Measurements from ENCODE around the gene IMMP2L. TPM values are rescaled to one million over a fixed set of nuclear protein-coding genes. Genes with fewer than 3 reads are reported as not detected.

IMMP2L gene
- total RNA-seq, 1 donor from 2014 or later, result 59.6 TPM

DNA sequence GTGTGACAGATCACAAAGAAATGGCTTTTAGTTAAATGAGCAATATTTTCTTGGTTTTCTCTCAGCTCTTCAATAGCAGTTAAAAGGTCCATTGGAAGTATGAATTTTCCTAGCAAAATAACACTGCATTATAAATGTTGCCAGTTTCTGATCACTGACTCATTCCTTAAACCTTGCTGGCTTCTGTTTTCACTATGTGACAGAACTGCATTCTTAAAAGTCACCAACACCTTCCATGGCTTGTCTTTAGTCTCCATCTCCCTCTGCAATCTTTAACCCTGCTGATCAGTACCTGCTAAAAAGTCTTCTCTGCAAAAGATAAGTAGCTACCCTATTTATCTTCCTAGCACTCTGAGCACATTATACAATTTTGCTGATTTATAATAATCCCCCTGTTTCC, 876.4 kb downstream of the IMMP2L start:
- no peaks in the 10 kb centered on the region for H3K27me3 Mint-ChIP-seq (ENCODE audit: low read depth)
- H3K4me1 Mint-ChIP-seq, result no peaks in the 10 kb centered on the region
- H3K27ac Mint-ChIP-seq, result no peak overlapping the region
- no peaks in the 10 kb centered on the region for H3K36me3 Mint-ChIP-seq
- H3K4me3 Mint-ChIP-seq, result no peak overlapping the region
- TF ChIP-seq, protein P1, sequence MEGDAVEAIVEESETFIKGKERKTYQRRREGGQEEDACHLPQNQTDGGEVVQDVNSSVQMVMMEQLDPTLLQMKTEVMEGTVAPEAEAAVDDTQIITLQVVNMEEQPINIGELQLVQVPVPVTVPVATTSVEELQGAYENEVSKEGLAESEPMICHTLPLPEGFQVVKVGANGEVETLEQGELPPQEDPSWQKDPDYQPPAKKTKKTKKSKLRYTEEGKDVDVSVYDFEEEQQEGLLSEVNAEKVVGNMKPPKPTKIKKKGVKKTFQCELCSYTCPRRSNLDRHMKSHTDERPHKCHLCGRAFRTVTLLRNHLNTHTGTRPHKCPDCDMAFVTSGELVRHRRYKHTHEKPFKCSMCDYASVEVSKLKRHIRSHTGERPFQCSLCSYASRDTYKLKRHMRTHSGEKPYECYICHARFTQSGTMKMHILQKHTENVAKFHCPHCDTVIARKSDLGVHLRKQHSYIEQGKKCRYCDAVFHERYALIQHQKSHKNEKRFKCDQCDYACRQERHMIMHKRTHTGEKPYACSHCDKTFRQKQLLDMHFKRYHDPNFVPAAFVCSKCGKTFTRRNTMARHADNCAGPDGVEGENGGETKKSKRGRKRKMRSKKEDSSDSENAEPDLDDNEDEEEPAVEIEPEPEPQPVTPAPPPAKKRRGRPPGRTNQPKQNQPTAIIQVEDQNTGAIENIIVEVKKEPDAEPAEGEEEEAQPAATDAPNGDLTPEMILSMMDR (IDR thresholded peaks at IDR 0.05; ENCODE audit: unreplicated experiment), result no peak
- peaks cover 7% of the 10 kb centered on the region for H3K9me3 Mint-ChIP-seq
- no peak for DNase-seq (ENCODE audit: low spot score in 2 of 2, unreplicated experiment in 2 of 2)

DNA sequence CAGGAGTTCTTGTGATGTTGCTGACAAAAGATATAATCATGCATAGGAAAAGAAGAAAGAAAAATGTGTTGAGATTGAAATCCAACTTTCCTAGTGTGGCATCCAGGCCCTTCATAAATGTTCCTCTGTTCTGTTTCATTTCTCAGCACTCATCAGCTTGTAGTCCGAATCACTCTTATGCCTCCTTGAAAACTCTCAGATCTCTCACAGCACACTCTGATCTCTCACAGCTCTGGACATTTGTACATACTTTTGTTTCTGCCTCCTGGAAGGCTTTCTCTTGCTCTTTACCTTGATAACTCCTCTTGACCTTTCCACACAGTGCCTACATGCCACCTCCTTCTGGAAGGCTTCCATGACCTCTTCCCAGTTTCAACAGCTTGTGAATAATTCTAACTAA, 880.4 kb downstream of the IMMP2L start:
- TF ChIP-seq, protein P1 (IDR thresholded peaks at IDR 0.05; ENCODE audit: unreplicated experiment), result no peak
- no peak overlapping the region for H3K4me3 Mint-ChIP-seq
- no peak overlapping the region for H3K27ac Mint-ChIP-seq
- DNase-seq (ENCODE audit: low spot score in 2 of 2, unreplicated experiment in 2 of 2), result no peak
- H3K4me1 Mint-ChIP-seq, result peaks cover 10% of the 10 kb centered on the region
- no peaks in the 10 kb centered on the region for H3K36me3 Mint-ChIP-seq
- no peaks in the 10 kb centered on the region for H3K27me3 Mint-ChIP-seq (ENCODE audit: low read depth)
- H3K9me3 Mint-ChIP-seq, result no peaks in the 10 kb centered on the region

DNA sequence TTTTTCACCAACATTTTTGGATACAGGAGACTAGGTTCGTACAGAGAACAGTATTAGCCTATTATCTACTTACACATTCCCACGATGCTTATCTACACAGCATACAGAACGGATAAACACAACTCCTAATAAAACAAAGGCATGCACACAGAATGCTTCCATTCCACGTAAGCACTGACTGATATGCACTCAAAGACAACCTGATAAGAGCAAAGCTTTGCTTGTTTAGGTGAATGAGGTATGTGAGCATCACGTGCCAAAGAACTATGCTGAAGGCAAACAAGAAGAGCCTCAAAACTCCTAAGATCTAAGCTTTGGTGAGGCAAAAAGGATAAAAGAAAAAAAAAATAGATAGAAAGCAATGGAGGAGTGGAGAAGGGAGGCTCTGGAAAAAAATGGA, 884.9 kb downstream of the IMMP2L start:
- no peak for DNase-seq (ENCODE audit: low spot score in 2 of 2, unreplicated experiment in 2 of 2)
- peak overlapping the region; percentile 52 for H3K27ac Mint-ChIP-seq
- peaks cover 20% of the 10 kb centered on the region for H3K9me3 Mint-ChIP-seq
- H3K4me3 Mint-ChIP-seq, result no peak overlapping the region
- H3K27me3 Mint-ChIP-seq (ENCODE audit: low read depth), result no peaks in the 10 kb centered on the region
- peaks cover 16% of the 10 kb centered on the region for H3K36me3 Mint-ChIP-seq
- peaks cover 14% of the 10 kb centered on the region for H3K4me1 Mint-ChIP-seq
- TF ChIP-seq, protein P1 (IDR thresholded peaks at IDR 0.05; ENCODE audit: unreplicated experiment), result no peak

DNA sequence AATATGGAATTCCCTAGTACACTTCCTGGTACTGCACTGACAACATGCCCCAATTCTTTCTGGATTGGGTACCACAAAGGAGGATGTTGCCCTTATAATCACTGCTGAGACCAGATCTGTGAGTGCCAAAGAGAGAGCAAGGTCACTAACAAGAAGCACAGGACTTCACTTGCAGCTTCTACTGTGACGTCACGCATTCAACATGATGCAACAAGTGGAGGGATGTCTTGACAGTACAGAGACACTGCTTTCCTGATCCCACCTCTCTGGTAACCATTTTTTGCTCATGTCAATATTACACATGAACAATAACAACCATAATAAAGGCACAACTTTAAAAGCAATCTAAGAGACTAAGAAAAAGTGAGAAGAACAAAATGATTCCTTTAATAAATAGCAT, 885.5 kb downstream of the IMMP2L start:
- TF ChIP-seq, protein P1 (IDR thresholded peaks at IDR 0.05; ENCODE audit: unreplicated experiment), result no peak
- Mint-ChIP-seq H3K4me1 (peaks cover 14% of the 10 kb centered on the region), H3K9me3 (peaks cover 23% of the 10 kb centered on the region), H3K27ac (peak overlapping the region; percentile 10), H3K36me3 (peaks cover 18% of the 10 kb centered on the region), H3K4me3 (no peak overlapping the region), H3K27me3 (ENCODE audit: low read depth) (no peaks in the 10 kb centered on the region)
- no peak for DNase-seq (ENCODE audit: low spot score in 2 of 2, unreplicated experiment in 2 of 2)

DNA sequence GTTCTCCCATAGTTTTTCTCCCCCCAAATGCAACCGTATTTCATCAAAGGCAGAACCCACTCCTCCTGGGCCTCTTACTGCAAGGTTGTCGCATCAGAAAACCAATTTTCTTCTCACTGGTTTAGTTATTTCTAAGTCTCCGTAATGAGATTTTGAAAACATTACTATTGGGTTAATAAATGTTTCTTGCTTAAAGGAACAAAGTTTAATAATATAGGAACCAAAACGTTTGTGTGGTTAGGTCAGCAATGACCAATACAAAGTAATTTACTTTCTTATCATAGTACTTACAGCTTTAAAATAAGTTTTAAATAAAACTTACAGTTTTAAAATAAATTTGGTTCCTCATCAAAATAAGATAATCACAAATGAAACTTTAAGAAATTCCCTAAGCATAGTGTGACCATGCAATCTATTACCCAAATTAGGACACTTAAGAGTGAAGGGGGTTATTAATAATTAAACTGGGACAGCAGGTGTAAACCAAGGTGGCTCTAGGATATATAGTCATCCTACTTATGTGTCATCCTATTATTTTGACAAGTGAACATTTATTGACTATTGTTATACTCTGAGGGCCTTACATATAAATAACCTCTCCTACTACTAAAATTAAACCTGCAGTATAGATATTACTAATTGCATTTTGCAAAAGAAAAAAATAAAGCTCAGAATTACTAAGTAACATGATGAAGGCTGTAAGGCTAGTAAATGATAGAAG, 886.7 kb downstream of the IMMP2L start:
- Mint-ChIP-seq H3K4me3 (no peak overlapping the region), H3K27me3 (ENCODE audit: low read depth) (no peaks in the 10 kb centered on the region), H3K36me3 (peaks cover 18% of the 10 kb centered on the region), H3K27ac (no peak overlapping the region), H3K9me3 (peaks cover 27% of the 10 kb centered on the region), H3K4me1 (peaks cover 14% of the 10 kb centered on the region)
- DNase-seq (ENCODE audit: low spot score in 2 of 2, unreplicated experiment in 2 of 2), result no peak
- TF ChIP-seq, protein P1 (IDR thresholded peaks at IDR 0.05; ENCODE audit: unreplicated experiment), result no peak

All from mesothelial cell of epicardium (in vitro differentiated cells).